ENCODE data around the gene CARMIL1.

- TF ChIP-seq POLR2AphosphoS2 (IDR thresholded peaks at IDR 0.05; ENCODE audit: low read depth, low read length) (no peak), CTCF (IDR thresholded peaks at IDR 0.05 in 2 of 3, conservative IDR thresholded peaks at IDR 0.05 in 1 of 3; ENCODE audit: control insufficient read depth in 2 of 3, extremely low read depth in 1 of 3, insufficient read depth in 1 of 3, low read depth in 3 of 3, low read length in 3 of 3) (no peak), RB1 (IDR thresholded peaks at IDR 0.05; ENCODE audit: borderline replicate concordance) (no peak), SUZ12 (IDR thresholded peaks at IDR 0.05; ENCODE audit: unreplicated experiment) (no peak), EZH2 (IDR thresholded peaks at IDR 0.05; ENCODE audit: borderline replicate concordance, control insufficient read depth, low read depth, low read length) (no peak), PAX8 (IDR thresholded peaks at IDR 0.05) (no peak)
Measured at GRCh38 chr6:25614052-25614451, 334.9 kb downstream of the CARMIL1 start.
